HepG2 (cell line): ENCODE data around the gene OTUB2. TPM values are rescaled to one million over a fixed set of nuclear protein-coding genes. Genes with fewer than 3 reads are reported as not detected.

Experiments used
- ATAC-seq: fragments of 200-7000 bp; cut with Tn5 transposase; 3 replicates; pipeline ENCODE4 v1.9.1; 2020; ENCODE audit warnings: mild to moderate bottlenecking, moderate library complexity
- BruUV-seq: library from RNA; stranded (reverse); fragments of 400-500 nt; replicated peaks from 2 replicates; lab custom pipeline; 2021; lab: Mats Ljungman, UMichigan
- CTCF ChIA-PET: fragments of 300-600 bp; formaldehyde crosslinking; extraction: SDS; loops from one replicate; lab custom pipeline; 2021; ENCODE audit warnings: low total read pairs, inconsistent platforms, low intra/inter-chr PET ratio; lab: Yijun Ruan, JAX
- POLR2A ChIA-PET: fragments of 350-600 bp; sonication (Branson Sonifier 250); formaldehyde crosslinking; loops from one replicate; lab custom pipeline; 2020; ENCODE audit warnings: antibody characterized with exemption, inconsistent platforms; lab: Yijun Ruan, JAX
- DNase-seq: peaks from one replicate; pipeline ENCODE4 v3.0.0-alpha.2; 2015; ENCODE audit warnings: low spot score
- FAIRE-seq: peaks from 3 replicates; lab custom pipeline; 2011; peaks lifted over from hg19 to GRCh38; lab: Jason Lieb, UNC
- H2AFZ ChIP-seq: one replicate; pipeline ENCODE4 v1.6.1; 2011; ENCODE audit warnings: low read length, inconsistent platforms
- H3K27ac ChIP-seq: fragments of 300-600 bp; 3 replicates; pipeline ENCODE4 v1.8.0; 2011; ENCODE audit warnings: mixed run types, mild to moderate bottlenecking, mixed read lengths, low read length, inconsistent platforms; ENCODE audit not compliant: insufficient read depth; ENCODE audit errors: extremely low read length
- H3K27me3 ChIP-seq, 2 experiments: fragments of 200-600 bp in 1 of 2; 2 replicates in 1 of 2; 3 replicates in 1 of 2; pipeline versions ENCODE4 v1.6.0 to v1.8.0; 2011; ENCODE audit warnings: low read length in 2 of 2, mild to moderate bottlenecking in 2 of 2, moderate library complexity in 2 of 2, inconsistent platforms in 1 of 2; ENCODE audit not compliant: insufficient read depth in 2 of 2, control insufficient read depth in 1 of 2
- H3K36me3 ChIP-seq, 2 experiments: fragments of 200-600 bp in 1 of 2; replicated peaks in 1 of 2; 2 replicates in 1 of 2; 3 replicates in 1 of 2; pipeline versions ENCODE4 v1.5.1 to v1.8.0; 2011; ENCODE audit warnings: low read length in 2 of 2, inconsistent platforms in 1 of 2; ENCODE audit not compliant: insufficient read depth in 2 of 2, control insufficient read depth in 1 of 2
- H3K4me1 ChIP-seq: 2 replicates; pipeline ENCODE4 v1.5.1; 2012; ENCODE audit warnings: low read length, inconsistent platforms; ENCODE audit not compliant: insufficient read depth
- H3K4me2 ChIP-seq: 2 replicates; pipeline ENCODE4 v1.6.0; 2011; ENCODE audit warnings: low read depth, low read length, inconsistent platforms
- H3K4me3 ChIP-seq, 3 experiments: fragments of 200-600 bp in 1 of 3; sonication (generic), shearing (Covaris generic) in 1 of 3; replicated peaks in 1 of 3; 2 replicates each; pipeline ENCODE4 v1.5.1; 2011 to 2016; ENCODE audit warnings: low read length in 3 of 3, inconsistent platforms in 2 of 3, low read depth in 2 of 3, mild to moderate bottlenecking in 2 of 3, control low read depth in 1 of 3, mixed read lengths in 1 of 3; ENCODE audit not compliant: insufficient read depth in 1 of 3
- H3K79me2 ChIP-seq: one replicate; pipeline ENCODE4 v1.6.1; 2011; ENCODE audit warnings: low read length, inconsistent platforms; ENCODE audit not compliant: insufficient read depth
- H3K9ac ChIP-seq: 2 replicates; pipeline ENCODE4 v1.6.0; 2011; ENCODE audit warnings: mild to moderate bottlenecking, low read depth, low read length, inconsistent platforms; ENCODE audit not compliant: insufficient read depth
- H3K9me3 ChIP-seq: 2 replicates; pipeline ENCODE4 v1.5.1; 2012; ENCODE audit warnings: mild to moderate bottlenecking, low read length
- H4K20me1 ChIP-seq: 2 replicates; pipeline ENCODE4 v1.6.0; 2011; ENCODE audit warnings: inconsistent platforms, mild to moderate bottlenecking, low read length, moderate library complexity; ENCODE audit not compliant: insufficient read depth
- ARNT ChIP-seq: fragments of 450-650 bp; IDR thresholded peaks from 2 replicates; pipeline ENCODE4 v1.6.1; 2017
- FOXO4 ChIP-seq: sonication (generic); formaldehyde crosslinking; conservative IDR thresholded peaks from 2 replicates; pipeline ENCODE4 v1.8.1; 2023; ENCODE audit warnings: missing genetic modification reagents
- GMEB1 ChIP-seq: sonication (generic); formaldehyde crosslinking; IDR thresholded peaks from 2 replicates; pipeline ENCODE4 v1.5.1; 2020; ENCODE audit warnings: missing genetic modification reagents, mild to moderate bottlenecking, borderline replicate concordance
- HNRNPL ChIP-seq: fragments of 200-400 bp; formaldehyde crosslinking; IDR thresholded peaks from 2 replicates; pipeline ENCODE4 v1.6.1; 2017; ENCODE audit warnings: mild to moderate bottlenecking, low read depth, low read length
- JDP2 ChIP-seq: sonication (generic); formaldehyde crosslinking; IDR thresholded peaks from 2 replicates; pipeline ENCODE4 v1.8.1; 2022; ENCODE audit warnings: missing genetic modification reagents, borderline replicate concordance
- MYC ChIP-seq: sonication (generic); formaldehyde crosslinking; IDR thresholded peaks from 2 replicates; pipeline ENCODE4 v1.9.0; 2021; ENCODE audit warnings: missing genetic modification reagents, borderline replicate concordance
- NFATC3 ChIP-seq: sonication (generic); formaldehyde crosslinking; IDR thresholded peaks from 2 replicates; pipeline ENCODE4 v1.5.1; 2020; ENCODE audit warnings: mild to moderate bottlenecking, missing genetic modification reagents
- RFX3 ChIP-seq: IDR thresholded peaks from 2 replicates; pipeline ENCODE4 v1.6.1; 2016; ENCODE audit warnings: missing biosample characterization, missing genetic modification reagents
- SP140L ChIP-seq: sonication (generic); formaldehyde crosslinking; IDR thresholded peaks from 2 replicates; pipeline ENCODE4 v1.4.0; 2020; ENCODE audit warnings: missing genetic modification reagents, borderline replicate concordance
- TRIM24 ChIP-seq: sonication (generic); formaldehyde crosslinking; IDR thresholded peaks from 2 replicates; pipeline ENCODE4 v1.8.0; 2022; ENCODE audit warnings: mild to moderate bottlenecking, missing genetic modification reagents
- ZFAT ChIP-seq: sonication (generic); formaldehyde crosslinking; conservative IDR thresholded peaks from 2 replicates; pipeline ENCODE4 v1.8.1; 2023; ENCODE audit warnings: missing genetic modification reagents, inconsistent platforms
- ZFP90 ChIP-seq: sonication (generic); formaldehyde crosslinking; IDR thresholded peaks from 2 replicates; pipeline ENCODE4 v1.8.0; 2022; ENCODE audit warnings: missing genetic modification reagents, mild to moderate bottlenecking, inconsistent platforms, borderline replicate concordance
- ZMYM3 ChIP-seq: sonication (generic); formaldehyde crosslinking; IDR thresholded peaks from 2 replicates; pipeline ENCODE4 v1.5.1; 2020; ENCODE audit warnings: mild to moderate bottlenecking, missing genetic modification reagents
- ZNF343 ChIP-seq: sonication (generic); formaldehyde crosslinking; IDR thresholded peaks from 2 replicates; pipeline ENCODE4 v1.4.0; 2020; ENCODE audit warnings: mild to moderate bottlenecking, missing genetic modification reagents
- ZNF441 ChIP-seq: sonication (generic); formaldehyde crosslinking; IDR thresholded peaks from 2 replicates; pipeline ENCODE4 v1.7.0; 2021; ENCODE audit warnings: missing genetic modification reagents, borderline replicate concordance
- ZNF530 ChIP-seq: sonication (generic); formaldehyde crosslinking; IDR thresholded peaks from 2 replicates; pipeline ENCODE4 v1.5.0; 2020; ENCODE audit warnings: low read depth, mild to moderate bottlenecking, missing genetic modification reagents
- ZNF557 ChIP-seq: sonication (generic); formaldehyde crosslinking; IDR thresholded peaks from 2 replicates; pipeline ENCODE4 v1.4.0; 2020; ENCODE audit warnings: missing genetic modification reagents
- ZNF558 ChIP-seq: sonication (generic); formaldehyde crosslinking; IDR thresholded peaks from 2 replicates; pipeline ENCODE4 v1.9.0; 2022; ENCODE audit warnings: mild to moderate bottlenecking, missing genetic modification reagents, borderline replicate concordance
- ZNF780A ChIP-seq: sonication (generic); formaldehyde crosslinking; IDR thresholded peaks from 2 replicates; pipeline ENCODE4 v1.8.0; 2022; ENCODE audit warnings: mild to moderate bottlenecking, missing genetic modification reagents, moderate library complexity
- WGBS: methylation state at CpG from one replicate; pipeline ENCODE4 v1.1.6; 2017; ENCODE audit warnings: low lambda C conversion rate; 5-methylcytosine and 5-hydroxymethylcytosine counted together
- in situ Hi-C: cut with HindIII; loops from 2 replicates; pipeline ENCODE4 v1.10.0; 2017; ENCODE audit warnings: low pct_unique_long_range_greater_than_20kb; ENCODE audit not compliant: extremely low pct_ligation_motif_present
- intact Hi-C: fragments of 100-400 bp; cut with micrococcal nuclease; formaldehyde crosslinking; loops from one replicate; pipeline ENCODE4 v1.10.0; 2022; ENCODE audit not compliant: unreplicated experiment
- polyA plus RNA-seq, 8 experiments: library from polyadenylated mRNA; depleted of rRNA in 3 of 8; stranded (reverse) in 7 of 8; unstranded in 1 of 8; fragments of >200 nt; fragmentation: Illumina TruSeq in 4 of 8; extraction: Trizol in 4 of 8; gene quantifications; 2 replicates each; pipeline versions ENCODE4 v1.2.1 to v1.2.3, GENCODE V29; 2011 to 2016; ENCODE audit warnings: low read depth in 4 of 8, missing spikeins in 1 of 8, mixed read lengths in 1 of 8; ENCODE audit not compliant: insufficient read depth in 1 of 8
- total RNA-seq, 5 experiments: library from RNA; depleted of rRNA; stranded (reverse); fragments of >200 nt; fragmentation: Illumina TruSeq; extraction: Trizol; gene quantifications; 2 replicates each; pipeline ENCODE4 v1.2.3, GENCODE V29; 2016; ENCODE audit warnings: low read depth in 1 of 5

Gene OTUB2
- total and polyA plus RNA-seq, 2 of the 13 experiments (the other 11 are each of a cell fraction or from before 2014, with no cell fraction given) = 2.2 to 2.4 TPM

- ATAC-seq (no peak), DNase-seq (no peak), FAIRE-seq (no peak)
- CTCF ChIA-PET = no interaction called here
- Histone ChIP-seq H3K9me3 (no peaks in the 10 kb centered on the region), H3K27me3 (no peaks in the 10 kb centered on the region), H3K4me1 (peaks cover 29% of the 10 kb centered on the region), H3K4me3 (no peak overlapping the region), H3K27ac (no peak overlapping the region), H3K9ac (no peak overlapping the region), H2AFZ (no peak overlapping the region), H3K36me3 (peaks cover 21 to 55% of the 10 kb centered on the region in 2 experiments), H3K4me2 (no peak overlapping the region), H3K79me2 (no peaks in the 10 kb centered on the region), H4K20me1 (no peaks in the 10 kb centered on the region)
- POLR2A ChIA-PET = interaction anchor here (1.2 kb wide), 1 partner anchor 19 kb away, joined by 4 read pairs; no protein-coding TSS in a partner anchor
- BruUV-seq = no TSS peak
- intact Hi-C loops (no loop called here), in situ Hi-C loops (no loop called here)
- 81% methylated on average over 7 of the region's 7 CpGs for WGBS
- TF ChIP-seq ZNF557 (CRISPR knock-in tag) = no peak
- TF ChIP-seq GMEB1 (CRISPR knock-in tag) = no peak
- no peak for TF ChIP-seq ZNF441
- TF ChIP-seq ZFP90 = no peak
- TF ChIP-seq ZNF530 (CRISPR knock-in tag) = no peak
- no peak for TF ChIP-seq JDP2 (CRISPR knock-in tag)
- TF ChIP-seq HNRNPL = no peak
- no peak for TF ChIP-seq ZMYM3
- no peak for TF ChIP-seq MYC (CRISPR knock-in tag)
- TF ChIP-seq ZFAT (CRISPR knock-in tag) = no peak
- TF ChIP-seq RFX3 (CRISPR knock-in tag) = no peak
- TF ChIP-seq ZNF343 (CRISPR knock-in tag) = no peak
- no peak for TF ChIP-seq SP140L (CRISPR knock-in tag)
- no peak for TF ChIP-seq ARNT
- no peak for TF ChIP-seq NFATC3 (CRISPR knock-in tag)
- no peak for TF ChIP-seq TRIM24 (CRISPR knock-in tag)
- no peak for TF ChIP-seq ZNF558
- no peak for TF ChIP-seq ZNF780A (CRISPR knock-in tag)
- TF ChIP-seq FOXO4 (CRISPR knock-in tag) = no peak
These were observed 20.6 kb downstream of the OTUB2 start for GRCh38 chr14:94046696-94047250.
